Osteoblast (primary cell): ENCODE measurements around the gene MRPL34. TPM values are rescaled to one million over a fixed set of nuclear protein-coding genes. Genes with fewer than 3 reads are reported as not detected.

Experiments used
- DNase-seq: peaks from one replicate; pipeline ENCODE4 v3.0.0; 2011; ENCODE audit warnings: low spot score, mixed read lengths; ENCODE audit not compliant: insufficient read length; ENCODE audit errors: missing footprints
- H2AFZ ChIP-seq: 2 replicates; pipeline ENCODE4 v1.6.0; 2011; ENCODE audit warnings: mild to moderate bottlenecking, low read length
- H3K27ac ChIP-seq: 2 replicates; pipeline ENCODE4 v1.5.1; 2011; ENCODE audit warnings: mild to moderate bottlenecking, low read depth, low read length, moderate library complexity
- H3K27me3 ChIP-seq: 2 replicates; pipeline ENCODE4 v1.6.0; 2012; ENCODE audit warnings: mild to moderate bottlenecking, control low read depth, inconsistent platforms, low read length, moderate library complexity; ENCODE audit not compliant: insufficient read depth
- H3K36me3 ChIP-seq: 2 replicates; pipeline ENCODE4 v1.5.1; 2011; ENCODE audit warnings: mild to moderate bottlenecking, low read length, control low read depth, moderate library complexity; ENCODE audit not compliant: insufficient read depth
- H3K4me1 ChIP-seq: 2 replicates; pipeline ENCODE4 v1.5.1; 2011; ENCODE audit warnings: mild to moderate bottlenecking, low read length, control low read depth, moderate library complexity; ENCODE audit not compliant: insufficient read depth
- H3K4me2 ChIP-seq: 2 replicates; pipeline ENCODE4 v1.6.0; 2011; ENCODE audit warnings: mild to moderate bottlenecking, low read length; ENCODE audit not compliant: insufficient read depth
- H3K4me3 ChIP-seq: fragments of 200-600 bp; sonication (generic); 3 replicates; pipeline ENCODE4 v1.5.1; 2012; ENCODE audit warnings: mild to moderate bottlenecking, low read length, inconsistent platforms; ENCODE audit not compliant: insufficient read depth
- H3K79me2 ChIP-seq: 2 replicates; pipeline ENCODE4 v1.6.0; 2012; ENCODE audit warnings: mild to moderate bottlenecking, low read length, control low read depth, inconsistent platforms; ENCODE audit not compliant: insufficient read depth
- H3K9me3 ChIP-seq: 2 replicates; pipeline ENCODE4 v1.5.1; 2011; ENCODE audit warnings: low read depth, low read length, control low read depth
- H4K20me1 ChIP-seq: 2 replicates; pipeline ENCODE4 v1.6.0; 2012; ENCODE audit warnings: mild to moderate bottlenecking, low read length, control low read depth; ENCODE audit not compliant: insufficient read depth
- CTCF ChIP-seq: IDR thresholded peaks from 2 replicates; pipeline ENCODE4 v1.5.1; 2011; ENCODE audit warnings: mild to moderate bottlenecking, low read depth, low read length, moderate library complexity; ENCODE audit errors: extremely low read depth
- total RNA-seq: library from RNA; depleted of rRNA; stranded (reverse); fragments of >200 nt; gene quantifications from 2 replicates; pipeline ENCODE4 v1.2.3, GENCODE V29; 2012

MRPL34 gene
- total RNA-seq, 1 donor = 40.5 TPM

DNA sequence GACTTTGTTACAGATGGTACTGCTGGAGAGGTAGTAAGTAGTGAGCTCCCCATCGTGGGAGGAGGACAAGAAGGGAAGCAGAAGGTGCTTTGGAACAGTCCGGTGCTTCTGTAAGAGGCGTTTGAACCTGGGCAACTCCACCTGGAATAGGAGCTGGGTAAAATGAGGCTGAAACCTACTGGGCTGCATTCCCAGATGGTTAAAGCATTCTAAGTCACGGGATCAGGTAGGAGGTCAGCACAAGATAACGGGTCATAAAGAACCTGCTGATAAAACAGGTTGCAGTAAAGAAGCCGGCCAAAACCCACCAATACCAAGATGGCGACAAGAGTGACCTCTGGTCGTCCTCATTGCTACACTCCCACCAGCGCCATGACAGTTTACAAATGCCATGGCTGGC, 18.9 kb upstream of the MRPL34 start:
- Histone ChIP-seq H3K27ac (no peak overlapping the region), H3K36me3 (no peaks in the 10 kb centered on the region), H2AFZ (no peak overlapping the region), H3K4me1 (peaks cover 7% of the 10 kb centered on the region), H3K4me2 (no peak overlapping the region), H3K4me3 (no peak overlapping the region), H4K20me1 (no peaks in the 10 kb centered on the region), H3K27me3 (no peaks in the 10 kb centered on the region), H3K79me2 (no peaks in the 10 kb centered on the region), H3K9me3 (no peaks in the 10 kb centered on the region)
- DNase-seq = no peak
- TF ChIP-seq CTCF = no peak

DNA sequence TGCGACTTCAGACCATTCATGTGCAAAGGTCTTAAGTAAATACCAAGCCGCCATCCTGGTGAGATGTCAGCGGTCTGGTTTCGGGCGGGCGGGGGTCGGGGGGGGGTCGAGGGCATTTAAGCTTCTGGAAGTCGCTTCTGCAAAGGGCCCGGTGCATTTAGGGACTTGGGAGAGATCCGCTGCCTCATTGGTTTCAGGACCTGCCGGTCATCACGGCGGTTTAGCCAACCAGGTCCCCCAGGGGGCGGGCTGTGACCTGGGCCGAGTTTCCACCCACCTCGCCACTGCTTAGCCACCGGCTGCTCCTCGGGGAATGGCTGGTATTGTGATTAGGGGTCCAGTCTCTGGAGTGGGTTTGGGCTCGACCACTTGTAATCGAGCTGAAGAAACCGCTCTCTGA, 16.2 kb upstream of the MRPL34 start:
- no peak for TF ChIP-seq CTCF
- peak; percentile 100 for DNase-seq
- peak overlapping the region; percentile 74 for H3K4me2 ChIP-seq

GRCh38 chr19:17292301-17293074, 13.2 kb upstream of the MRPL34 start:
- peaks cover 6% of the 10 kb centered on the region for H3K4me1 ChIP-seq
- no peaks in the 10 kb centered on the region for H3K27me3 ChIP-seq
- peak; percentile 73 for TF ChIP-seq CTCF
- no peaks in the 10 kb centered on the region for H3K36me3 ChIP-seq
- peak overlapping the region; percentile 96 for H3K4me2 ChIP-seq
- H3K79me2 ChIP-seq = no peaks in the 10 kb centered on the region
- no peaks in the 10 kb centered on the region for H3K9me3 ChIP-seq
- peak overlapping the region; percentile 76 for H3K4me3 ChIP-seq
- H3K27ac ChIP-seq = peak overlapping the region; percentile 41
- H4K20me1 ChIP-seq = no peaks in the 10 kb centered on the region
- peak; percentile 100 for DNase-seq
- H2AFZ ChIP-seq = peak overlapping the region; percentile 97

More for the DNA sequence above, 16.2 kb upstream of the MRPL34 start:
- Histone ChIP-seq H3K4me3 (peak overlapping the region; percentile 51), H3K79me2 (no peaks in the 10 kb centered on the region), H3K27ac (no peak overlapping the region), H3K9me3 (no peaks in the 10 kb centered on the region), H3K27me3 (no peaks in the 10 kb centered on the region), H4K20me1 (no peaks in the 10 kb centered on the region), H3K36me3 (no peaks in the 10 kb centered on the region), H3K4me1 (peaks cover 4% of the 10 kb centered on the region), H2AFZ (peak overlapping the region; percentile 50)

GRCh38 chr19:17293605-17294004, 12.1 kb upstream of the MRPL34 start:
- no peak for DNase-seq
- Histone ChIP-seq H3K27me3 (no peaks in the 10 kb centered on the region), H3K36me3 (no peaks in the 10 kb centered on the region), H4K20me1 (no peaks in the 10 kb centered on the region), H3K4me2 (no peak overlapping the region), H3K9me3 (no peaks in the 10 kb centered on the region), H3K4me3 (no peak overlapping the region), H2AFZ (no peak overlapping the region), H3K79me2 (no peaks in the 10 kb centered on the region), H3K4me1 (peaks cover 6% of the 10 kb centered on the region), H3K27ac (no peak overlapping the region)
- no peak for TF ChIP-seq CTCF
